Right lobe of liver (tissue), 4 donors: Measurements from ENCODE around the gene MRPS33.

Experiments
- CTCF ChIP-seq, 4 donors: fragments of 200-600 bp in 3 of 4; fragments of 450-650 bp in 1 of 4; IDR thresholded peaks; one replicate each; pipeline versions ENCODE4 v1.5.1 to v1.8.0; 2016 to 2022; ENCODE audit warnings: antibody characterized with exemption in 4 of 4, mild to moderate bottlenecking in 2 of 4
- POLR2A ChIP-seq: fragments of 450-650 bp; IDR thresholded peaks from one replicate; pipeline ENCODE4 v1.6.1; 2017; ENCODE audit warnings: antibody characterized with exemption, mild to moderate bottlenecking
- donor health status: DM: no; HTN: no; CAD: no.
- donor health status: DM: no; HTN: no; CAD: no.
- donor health status: DM: no; HTN: yes; CAD: no.

- TF ChIP-seq POLR2A (no peak), CTCF (IDR thresholded peaks at IDR 0.05) (no peak)
Measured at GRCh38 chr7:141011443-141011842, 3.3 kb downstream of the MRPS33 start.
